NCI-H146 (cell line): Measurements from ENCODE around the gene QARS1.

Experiments used
- DNase-seq: peaks from one replicate; lab custom pipeline; 2025; lab: John Stamatoyannopoulos, UW

The QARS1 gene

GRCh38 chr3:49053543-49053942 lies 51.0 kb downstream of the QARS1 start:
- DNase-seq: no peak
